ENCODE data around the gene DSTYK. TPM values are rescaled to one million over a fixed set of nuclear protein-coding genes. Genes with fewer than 3 reads are reported as not detected.

DSTYK gene
- 11.2 and 11.7 TPM in 2 replicates for total RNA-seq (ENCODE audit: low replicate concordance)
- long read RNA-seq, full-length matches to known transcripts: 22 of 46 reads
- long read RNA-seq, partial matches to known transcripts: 3 of 46 reads
- long read RNA-seq, other reads (novel, unspliced or antisense): 21 of 46 reads

GRCh38 chr1:205211169-205211838 is at the start of gene DSTYK:
Gene DSTYK, minus strand, starts transcription at chr1:205211702. Its CDS starts 167 bp downstream, at chr1:205211535.
- Mint-ChIP-seq H3K36me3 (no peaks in the 10 kb centered on the region), H3K4me3 (peak within 1 kb of the TSS; percentile 96), H3K9me3 (no peaks in the 10 kb centered on the region), H3K27ac (peak within 1 kb of the TSS; percentile 95), H3K27me3 (peaks cover 7% of the 10 kb centered on the region), H3K4me1 (ENCODE audit: unreplicated experiment) (peaks cover 13% of the 10 kb centered on the region)
- TF ChIP-seq CTCF (conservative IDR thresholded peaks at IDR 0.05): no peak
- peak; percentile 92 for DNase-seq (ENCODE audit: extremely low spot score, unreplicated experiment)

GRCh38 chr1:205259998-205260397 is 48.5 kb upstream of the DSTYK start:
- Mint-ChIP-seq H3K4me1 (ENCODE audit: unreplicated experiment) (peaks cover 21% of the 10 kb centered on the region), H3K9me3 (no peaks in the 10 kb centered on the region), H3K27ac (no peak overlapping the region), H3K27me3 (no peaks in the 10 kb centered on the region), H3K4me3 (no peak overlapping the region), H3K36me3 (no peaks in the 10 kb centered on the region)
- TF ChIP-seq CTCF (conservative IDR thresholded peaks at IDR 0.05): no peak
- DNase-seq (ENCODE audit: extremely low spot score, unreplicated experiment): no peak

GRCh38 chr1:205259324-205259832 is 47.9 kb upstream of the DSTYK start:
- TF ChIP-seq CTCF (conservative IDR thresholded peaks at IDR 0.05): no peak
- no peak for DNase-seq (ENCODE audit: extremely low spot score, unreplicated experiment)
- Mint-ChIP-seq H3K27me3 (no peaks in the 10 kb centered on the region), H3K4me1 (ENCODE audit: unreplicated experiment) (peaks cover 21% of the 10 kb centered on the region), H3K27ac (no peak overlapping the region), H3K36me3 (no peaks in the 10 kb centered on the region), H3K9me3 (no peaks in the 10 kb centered on the region), H3K4me3 (no peak overlapping the region)

- no peak overlapping the region for H3K4me3 Mint-ChIP-seq
- H3K27me3 Mint-ChIP-seq: no peaks in the 10 kb centered on the region
- no peak for TF ChIP-seq CTCF (conservative IDR thresholded peaks at IDR 0.05)
- no peak overlapping the region for H3K27ac Mint-ChIP-seq
- H3K36me3 Mint-ChIP-seq: no peaks in the 10 kb centered on the region
- H3K9me3 Mint-ChIP-seq: no peaks in the 10 kb centered on the region
- peaks cover 21% of the 10 kb centered on the region for H3K4me1 Mint-ChIP-seq (ENCODE audit: unreplicated experiment)
- DNase-seq (ENCODE audit: extremely low spot score, unreplicated experiment): no peak
Measured at GRCh38 chr1:205258719-205259118, 47.2 kb upstream of the DSTYK start.

GRCh38 chr1:205258261-205258691 is 46.8 kb upstream of the DSTYK start:
- no peak for DNase-seq (ENCODE audit: extremely low spot score, unreplicated experiment)
- Mint-ChIP-seq H3K4me3 (no peak overlapping the region), H3K27me3 (no peaks in the 10 kb centered on the region)

More at GRCh38 chr1:205258261-205258691, 46.8 kb upstream of the DSTYK start:
- Mint-ChIP-seq H3K4me1 (ENCODE audit: unreplicated experiment) (peaks cover 21% of the 10 kb centered on the region), H3K9me3 (no peaks in the 10 kb centered on the region), H3K27ac (no peak overlapping the region), H3K36me3 (no peaks in the 10 kb centered on the region)
- TF ChIP-seq CTCF (conservative IDR thresholded peaks at IDR 0.05): no peak
